ENCODE data around the gene FAM156A.
"Not testable (repeated sequence)": the region's sequence is repeated elsewhere in the genome, so short reads cannot be mapped to it uniquely, and the experiment has no call there.

Gene FAM156A

DNA sequence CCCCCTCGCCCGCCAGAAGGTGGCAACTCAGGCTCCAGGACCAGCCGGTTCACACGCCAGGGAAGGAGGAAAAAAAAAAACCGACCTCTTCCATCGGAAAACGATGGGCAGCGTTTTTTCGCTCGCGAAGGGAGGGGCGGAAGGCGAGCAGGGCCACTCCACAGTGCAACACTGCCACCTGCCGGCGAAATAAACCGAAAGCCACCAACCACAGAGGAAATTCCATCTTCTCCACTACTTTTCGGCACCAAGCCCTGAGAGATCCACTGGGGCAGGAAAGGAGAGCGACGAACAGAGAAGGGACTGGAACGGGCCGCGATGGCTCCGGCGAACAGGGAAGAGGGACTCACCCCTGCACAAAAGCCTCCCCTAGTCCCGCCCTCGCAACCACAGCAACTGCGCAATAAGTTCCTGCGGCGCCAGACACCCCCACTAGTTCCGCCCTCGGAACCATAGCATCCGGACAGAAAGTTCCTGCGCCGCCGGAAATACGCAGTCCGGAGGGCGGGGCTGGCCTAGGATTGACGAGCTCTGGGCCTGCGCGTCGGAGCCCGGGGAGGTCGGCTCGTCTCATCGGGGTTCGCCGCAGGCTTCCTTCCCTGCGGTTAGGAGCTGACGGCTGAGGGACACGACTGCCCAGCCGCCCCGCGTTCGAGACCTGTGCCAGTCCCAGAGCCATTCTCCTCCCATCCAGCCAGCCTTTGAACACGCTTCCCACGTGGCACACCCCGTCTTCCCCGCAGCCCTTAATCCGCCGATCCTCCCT is 23.4 kb downstream of the FAM156A start:
- TF ChIP-seq, protein P1, sequence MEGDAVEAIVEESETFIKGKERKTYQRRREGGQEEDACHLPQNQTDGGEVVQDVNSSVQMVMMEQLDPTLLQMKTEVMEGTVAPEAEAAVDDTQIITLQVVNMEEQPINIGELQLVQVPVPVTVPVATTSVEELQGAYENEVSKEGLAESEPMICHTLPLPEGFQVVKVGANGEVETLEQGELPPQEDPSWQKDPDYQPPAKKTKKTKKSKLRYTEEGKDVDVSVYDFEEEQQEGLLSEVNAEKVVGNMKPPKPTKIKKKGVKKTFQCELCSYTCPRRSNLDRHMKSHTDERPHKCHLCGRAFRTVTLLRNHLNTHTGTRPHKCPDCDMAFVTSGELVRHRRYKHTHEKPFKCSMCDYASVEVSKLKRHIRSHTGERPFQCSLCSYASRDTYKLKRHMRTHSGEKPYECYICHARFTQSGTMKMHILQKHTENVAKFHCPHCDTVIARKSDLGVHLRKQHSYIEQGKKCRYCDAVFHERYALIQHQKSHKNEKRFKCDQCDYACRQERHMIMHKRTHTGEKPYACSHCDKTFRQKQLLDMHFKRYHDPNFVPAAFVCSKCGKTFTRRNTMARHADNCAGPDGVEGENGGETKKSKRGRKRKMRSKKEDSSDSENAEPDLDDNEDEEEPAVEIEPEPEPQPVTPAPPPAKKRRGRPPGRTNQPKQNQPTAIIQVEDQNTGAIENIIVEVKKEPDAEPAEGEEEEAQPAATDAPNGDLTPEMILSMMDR (conservative IDR thresholded peaks at IDR 0.05; ENCODE audit: low read length): peak; percentile 67
- peak overlapping the region; percentile 76 for H3K4me3 ChIP-seq (ENCODE audit: low read length)
- peak; percentile 94 for DNase-seq (ENCODE audit: low read depth)

DNA sequence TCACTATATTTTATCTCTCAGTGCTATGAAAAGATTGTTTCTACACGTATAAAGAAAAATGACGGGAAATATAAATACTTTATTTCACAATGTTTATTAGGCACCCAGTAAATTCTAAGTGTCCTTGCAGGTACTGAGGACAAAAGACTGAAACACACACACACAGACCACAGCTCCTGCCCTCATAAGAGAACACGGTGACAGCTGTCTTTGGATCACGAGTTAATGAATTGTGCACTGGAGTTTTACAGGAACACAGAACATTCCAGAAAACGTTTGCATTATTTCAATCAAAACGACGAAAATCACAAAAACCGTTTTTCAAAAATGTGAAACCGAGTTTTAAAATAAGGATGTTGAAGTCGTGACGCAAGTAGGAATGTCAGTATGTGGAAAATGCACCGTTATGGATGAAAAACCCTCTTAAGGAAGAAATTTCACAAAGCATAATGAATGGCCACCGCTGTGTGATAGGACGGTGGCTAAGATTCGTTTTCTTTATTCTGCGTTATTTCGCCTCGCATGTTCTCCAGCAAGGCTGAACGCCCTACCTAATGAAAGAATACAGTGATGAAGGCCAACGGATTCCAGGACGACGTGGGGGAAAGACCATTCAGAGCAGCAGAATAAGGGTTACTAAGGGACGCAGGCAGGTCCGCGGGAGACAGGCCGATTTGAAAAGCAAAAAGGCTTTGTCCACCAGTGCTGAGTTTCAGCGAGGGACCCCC is 24.2 kb downstream of the FAM156A start:
- TF ChIP-seq, protein P1 (conservative IDR thresholded peaks at IDR 0.05; ENCODE audit: low read length): no peak
- DNase-seq (ENCODE audit: low read depth): no peak
- H3K4me3 ChIP-seq (ENCODE audit: low read length): peak overlapping the region; percentile 76

DNA sequence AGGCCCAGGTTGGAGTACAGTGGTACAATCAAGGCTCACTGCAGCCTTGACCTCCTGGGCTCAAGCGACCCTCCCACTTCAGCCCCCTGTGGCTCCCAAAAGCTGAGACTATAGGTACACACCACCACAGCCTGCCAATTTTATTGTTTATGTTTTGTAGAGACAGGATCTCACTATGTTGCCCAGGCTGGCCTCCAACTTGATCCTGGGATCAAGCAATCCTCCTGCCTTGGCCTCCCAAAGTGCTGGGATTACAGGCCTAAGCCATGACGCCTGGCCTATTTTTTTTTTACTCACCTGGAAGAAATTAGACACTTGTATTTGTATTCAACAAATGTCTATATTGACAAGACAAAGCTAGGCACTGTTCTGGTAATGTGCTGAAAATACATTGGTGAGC is 25.1 kb downstream of the FAM156A start:
- TF ChIP-seq, protein P1 (conservative IDR thresholded peaks at IDR 0.05; ENCODE audit: low read length): no peak
- no peak for DNase-seq (ENCODE audit: low read depth)
- H3K4me3 ChIP-seq (ENCODE audit: low read length): no peak overlapping the region

DNA sequence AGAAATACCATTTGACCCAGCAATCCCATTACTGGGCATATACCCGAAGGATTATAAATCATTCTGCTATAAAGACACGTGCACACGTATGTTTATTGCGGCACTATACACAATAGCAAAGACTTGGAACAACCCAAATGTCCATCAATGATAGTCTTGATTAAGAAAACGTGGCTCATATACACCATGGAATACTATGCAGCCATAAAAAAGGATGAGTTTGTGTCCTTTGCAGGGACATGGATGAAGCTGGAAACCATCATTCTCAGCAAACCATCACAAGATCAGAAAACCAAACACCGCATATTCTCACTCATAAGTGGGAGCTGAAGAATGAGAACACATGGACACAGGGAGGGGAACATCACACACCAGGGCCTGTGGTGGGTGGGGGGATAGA is 28.1 kb downstream of the FAM156A start:
- DNase-seq (ENCODE audit: low read depth): not testable (repeated sequence)

DNA sequence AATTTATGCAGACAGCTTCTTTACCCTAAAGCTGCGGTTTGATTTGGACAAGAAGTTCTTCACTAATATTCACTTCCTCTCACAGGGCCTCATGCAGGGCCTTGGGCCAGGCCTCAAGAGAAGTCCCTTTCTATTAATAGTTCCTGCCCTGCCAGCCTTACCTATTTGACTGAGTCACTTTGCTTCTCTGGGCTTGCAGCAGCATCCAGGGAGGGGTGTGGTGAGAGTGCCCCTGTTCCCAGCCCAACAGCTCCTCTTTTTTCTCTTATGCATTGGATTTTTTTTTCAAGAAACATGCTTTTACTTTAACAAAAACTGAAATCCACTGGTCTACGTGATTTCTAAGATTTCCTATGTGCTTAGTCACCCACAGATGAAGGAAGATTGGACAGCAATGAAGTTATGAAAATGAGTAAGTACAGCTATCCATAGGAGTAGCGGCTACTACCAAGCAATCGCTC is 34.5 kb downstream of the FAM156A start:
- DNase-seq (ENCODE audit: low read depth): peak; percentile 38
- TF ChIP-seq, protein P1 (conservative IDR thresholded peaks at IDR 0.05; ENCODE audit: low read length): no peak
- H3K4me3 ChIP-seq (ENCODE audit: low read length): no peak overlapping the region

More for the DNA sequence above, 28.1 kb downstream of the FAM156A start:
- not testable (repeated sequence) for H3K4me3 ChIP-seq (ENCODE audit: low read length)

DNA sequence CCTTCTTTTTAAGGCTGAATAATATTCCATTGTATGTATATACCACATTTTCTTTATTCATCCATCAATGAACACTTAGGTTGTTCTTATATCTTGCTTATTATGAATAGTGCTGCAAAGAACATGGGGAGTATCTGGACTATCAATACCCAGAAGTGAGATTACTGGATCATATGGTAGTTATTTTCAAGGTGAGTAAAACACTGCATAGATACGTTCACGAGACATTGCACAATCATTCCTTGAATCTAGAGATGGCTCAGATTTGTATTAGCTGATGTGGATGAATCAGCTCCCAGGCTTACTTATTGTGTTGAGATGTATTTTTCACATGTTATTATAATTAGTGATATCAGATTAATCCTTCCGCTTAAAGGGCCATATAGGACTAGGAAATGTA is 43.6 kb downstream of the FAM156A start:
- H3K4me3 ChIP-seq (ENCODE audit: low read length); DNase-seq (ENCODE audit: low read depth): not testable (repeated sequence)

DNA sequence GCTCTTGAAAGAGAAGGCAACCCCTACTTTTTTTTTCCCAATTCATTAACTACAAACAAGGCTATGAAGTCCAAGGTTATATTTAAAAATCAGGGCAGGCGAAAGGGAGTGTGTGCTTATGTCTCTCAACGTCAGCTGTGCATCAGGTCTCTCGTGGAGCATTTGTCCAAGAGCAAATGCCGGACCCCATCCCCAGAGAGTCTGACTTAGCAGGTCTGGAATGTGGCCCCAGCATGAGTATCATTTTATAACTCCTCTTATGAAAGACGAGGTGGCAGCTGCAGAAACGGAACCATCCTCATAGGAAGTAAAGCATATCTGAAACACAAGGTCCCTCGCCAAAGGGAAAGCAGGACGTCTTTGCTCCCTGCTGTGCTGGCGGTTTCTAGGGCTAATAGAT is 44.6 kb downstream of the FAM156A start:
- not testable (repeated sequence) for H3K4me3 ChIP-seq (ENCODE audit: low read length)

DNA sequence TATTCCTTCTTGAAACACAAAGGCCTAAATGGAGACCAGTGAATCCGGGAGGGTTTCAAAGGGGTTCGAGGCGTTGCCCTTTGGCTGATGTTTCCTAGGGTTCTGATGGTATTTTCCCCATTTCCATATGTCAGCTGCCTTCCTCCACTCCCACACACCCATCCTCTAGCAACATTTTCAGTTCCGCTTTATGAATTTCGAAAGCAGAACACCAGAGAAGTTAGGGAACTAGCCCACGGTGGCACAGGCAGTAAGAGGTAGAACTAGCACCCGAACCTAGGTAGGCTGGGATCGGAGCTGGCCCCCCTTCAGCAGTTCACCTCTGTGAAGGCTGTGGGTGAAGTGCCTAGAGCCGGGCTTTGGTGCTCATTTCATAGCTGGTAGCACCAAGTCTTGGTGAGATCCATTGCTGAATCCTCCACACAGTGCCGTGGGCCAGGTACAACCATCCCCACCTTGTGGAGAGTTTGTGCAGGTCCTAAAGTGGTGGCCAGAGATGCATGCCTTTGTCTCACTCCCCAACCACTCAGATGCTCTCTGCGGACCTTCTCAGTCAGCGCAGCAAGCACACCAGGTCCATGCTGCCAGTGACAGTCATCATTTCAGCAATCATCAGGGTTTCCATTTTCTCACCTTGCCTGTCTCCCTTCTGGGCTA is 48.9 kb downstream of the FAM156A start:
- not testable (repeated sequence) for H3K4me3 ChIP-seq (ENCODE audit: low read length); DNase-seq (ENCODE audit: low read depth)

More for the DNA sequence above, 44.6 kb downstream of the FAM156A start:
- DNase-seq (ENCODE audit: low read depth): not testable (repeated sequence)

DNA sequence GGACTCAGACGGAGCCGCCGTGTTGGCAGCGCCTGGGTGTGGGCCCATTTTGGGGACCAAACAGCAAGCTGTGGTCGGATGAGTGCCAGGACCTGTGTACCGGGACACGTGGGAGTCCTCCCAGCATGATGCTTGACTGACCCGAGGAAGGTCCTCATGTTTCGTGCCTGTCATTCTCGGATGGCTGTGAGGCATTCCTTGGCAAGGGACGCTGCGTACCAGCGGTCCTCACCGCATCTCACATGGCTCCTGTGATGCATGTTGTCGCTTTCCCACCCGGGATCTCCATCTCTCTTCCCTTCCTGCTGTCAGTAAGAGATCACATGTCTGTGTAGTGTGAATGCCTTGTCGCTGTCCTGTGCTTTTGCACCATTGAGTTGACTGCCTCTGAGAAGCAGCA is 50.4 kb downstream of the FAM156A start:
- not testable (repeated sequence) for H3K4me3 ChIP-seq (ENCODE audit: low read length); DNase-seq (ENCODE audit: low read depth)

DNA sequence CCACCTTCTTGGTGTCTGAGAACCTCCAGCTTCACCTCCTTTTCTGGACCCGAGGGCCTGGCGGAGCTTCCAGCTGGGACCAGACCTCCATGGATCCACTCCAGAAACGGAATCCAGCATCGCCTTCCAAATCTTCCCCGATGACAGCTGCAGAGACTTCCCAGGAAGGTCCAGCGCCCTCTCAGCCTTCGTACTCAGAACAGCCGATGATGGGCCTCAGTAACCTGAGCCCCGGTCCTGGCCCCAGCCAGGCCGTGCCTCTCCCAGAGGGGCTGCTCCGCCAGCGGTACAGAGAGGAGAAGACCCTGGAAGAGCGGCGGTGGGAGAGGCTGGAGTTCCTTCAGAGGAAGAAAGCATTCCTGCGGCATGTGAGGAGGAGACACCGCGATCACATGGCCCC is 51.2 kb downstream of the FAM156A start:
- not testable (repeated sequence) for H3K4me3 ChIP-seq (ENCODE audit: low read length); DNase-seq (ENCODE audit: low read depth)

DNA sequence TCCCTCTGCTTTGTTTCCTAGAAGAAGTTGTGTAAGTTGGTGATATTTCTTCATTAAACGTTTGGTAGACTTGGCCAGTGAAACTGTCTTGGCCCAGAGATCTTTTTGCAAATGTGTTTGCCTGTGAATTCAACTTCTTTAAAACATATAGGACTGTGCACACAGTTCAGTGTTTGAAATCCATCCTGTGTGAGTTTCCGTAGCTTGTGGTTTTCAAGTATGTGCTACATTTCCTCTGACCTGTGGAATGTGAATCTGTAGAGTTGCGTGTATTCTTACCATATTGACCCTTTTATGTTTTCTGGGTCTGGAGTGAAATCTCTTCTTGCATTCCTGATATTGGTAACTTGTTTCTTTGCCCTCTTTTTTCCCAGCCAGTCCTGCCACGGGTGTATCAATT is 52.2 kb downstream of the FAM156A start:
- not testable (repeated sequence) for DNase-seq (ENCODE audit: low read depth); H3K4me3 ChIP-seq (ENCODE audit: low read length)

DNA sequence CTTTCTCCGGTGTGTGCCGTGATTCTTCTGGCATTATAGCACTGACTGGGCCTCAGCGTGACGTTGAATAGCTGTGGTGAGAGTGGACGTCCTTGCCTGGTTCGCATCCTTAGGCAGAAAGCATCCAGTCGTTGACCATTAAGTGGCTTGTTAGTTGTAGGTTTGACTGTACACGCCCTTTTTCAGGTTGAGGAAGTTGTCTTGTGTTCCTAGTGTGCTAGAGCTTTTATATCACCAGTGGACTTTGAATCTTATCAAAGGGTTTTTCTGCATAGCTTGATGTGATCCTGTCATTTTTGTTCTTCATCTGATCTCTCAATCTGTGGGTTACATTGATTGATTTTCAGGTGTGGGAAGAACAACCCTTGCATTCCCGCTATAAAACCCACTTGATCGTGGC is 52.8 kb downstream of the FAM156A start:
- not testable (repeated sequence) for DNase-seq (ENCODE audit: low read depth); H3K4me3 ChIP-seq (ENCODE audit: low read length)
